ENCODE data around the gene ABCD3.

- TF ChIP-seq PKNOX1 (IDR thresholded peaks at IDR 0.05) (no peak), FOXA1 (IDR thresholded peaks at IDR 0.05) (no peak), SP1 (IDR thresholded peaks at IDR 0.05) (no peak), ELF4 (IDR thresholded peaks at IDR 0.05) (no peak), SUZ12 (IDR thresholded peaks at IDR 0.05) (no peak)
Measured at GRCh38 chr1:94559921-94560320, 141.7 kb downstream of the ABCD3 start.

Measured in HEK293T (cell line).